ENCODE results near the gene IGIP.

IGIP gene

DNA sequence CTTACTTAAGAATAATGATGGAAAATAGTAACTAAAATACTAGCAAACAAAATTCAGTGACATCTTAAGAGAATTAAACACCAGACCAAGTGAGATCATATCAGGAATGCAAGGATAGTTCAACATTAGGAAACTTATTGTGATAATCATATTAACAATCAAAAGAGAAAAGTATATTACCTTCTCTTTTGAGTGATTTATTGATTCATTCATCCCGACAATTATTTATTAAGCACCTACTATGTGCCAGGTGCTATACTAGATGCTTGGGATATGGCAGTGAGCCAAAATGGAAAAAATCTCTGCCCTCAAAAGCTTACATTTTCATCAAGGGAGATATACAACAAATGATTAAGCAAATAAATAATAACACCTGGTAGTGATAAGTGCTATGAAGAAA, 35.5 kb upstream of the IGIP start:
- no peaks in the 10 kb centered on the region for H3K79me1 ChIP-seq (ENCODE audit: low read length)
- no peak overlapping the region for H3K9ac ChIP-seq (ENCODE audit: low read length)
- H3K36me3 ChIP-seq (ENCODE audit: control insufficient read depth, insufficient read depth, low read length): no peaks in the 10 kb centered on the region
- no peak overlapping the region for H3K4ac ChIP-seq (ENCODE audit: low read depth, low read length)
- no peak overlapping the region for H2BK120ac ChIP-seq (ENCODE audit: low read depth, low read length)
- H2AK5ac ChIP-seq (ENCODE audit: low read length): no peak overlapping the region
- no peak overlapping the region for H3K18ac ChIP-seq (ENCODE audit: low read length)
- no peak overlapping the region for H3K56ac ChIP-seq (ENCODE audit: low read length)
- no peak overlapping the region for H2BK5ac ChIP-seq (ENCODE audit: low read length)
- no peak overlapping the region for H3K27ac ChIP-seq (ENCODE audit: low read depth, low read length)
- H4K8ac ChIP-seq (ENCODE audit: low read depth, low read length): no peak overlapping the region
- no peak for DNase-seq
- no peaks in the 10 kb centered on the region for H3K79me2 ChIP-seq (ENCODE audit: control insufficient read depth, insufficient read depth, low read length)
- no peak overlapping the region for H3K23ac ChIP-seq (ENCODE audit: low read length)
- no peak overlapping the region for H3K4me3 ChIP-seq (ENCODE audit: low read length)
- WGBS (ENCODE audit: extremely low coverage, insufficient coverage, low lambda C conversion rate): no CpG with 5 or more reads among the region's 1 CpG
- no peak overlapping the region for H4K5ac ChIP-seq (ENCODE audit: low read length)
- H3K27me3 ChIP-seq (ENCODE audit: insufficient read depth, low read length, poor library complexity): no peaks in the 10 kb centered on the region
- no peaks in the 10 kb centered on the region for H3K4me1 ChIP-seq (ENCODE audit: control insufficient read depth, low read depth, low read length)
- H2BK15ac ChIP-seq (replicated peaks; ENCODE audit: low read depth): no peak overlapping the region
- no peak overlapping the region for H3K4me2 ChIP-seq (ENCODE audit: low read length)

DNA sequence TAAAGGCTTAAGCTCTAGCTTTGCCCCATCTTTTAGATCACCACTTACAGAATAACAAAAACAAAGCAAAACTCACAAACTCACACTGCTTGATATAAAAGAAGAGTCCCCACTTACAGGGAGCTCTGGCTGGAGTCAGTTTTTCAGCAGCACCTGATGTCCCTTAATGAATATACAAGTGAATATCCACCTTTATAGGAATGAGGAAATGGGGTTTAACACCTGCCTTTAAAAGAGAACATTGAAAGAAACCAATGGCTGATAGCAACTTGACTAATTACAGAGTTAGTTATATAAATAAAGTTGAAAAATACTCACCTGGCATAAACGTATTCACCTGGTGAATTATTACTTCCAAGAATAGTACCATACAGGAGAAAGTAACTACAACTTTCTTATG, 32.6 kb upstream of the IGIP start:
- H3K79me2 ChIP-seq (ENCODE audit: control insufficient read depth, insufficient read depth, low read length): no peaks in the 10 kb centered on the region
- H2BK15ac ChIP-seq (replicated peaks; ENCODE audit: low read depth): no peak overlapping the region
- no peak overlapping the region for H2AK5ac ChIP-seq (ENCODE audit: low read length)
- H3K27ac ChIP-seq (ENCODE audit: low read depth, low read length): no peak overlapping the region
- H3K36me3 ChIP-seq (ENCODE audit: control insufficient read depth, insufficient read depth, low read length): no peaks in the 10 kb centered on the region
- H3K9ac ChIP-seq (ENCODE audit: low read length): no peak overlapping the region
- no peak overlapping the region for H2BK120ac ChIP-seq (ENCODE audit: low read depth, low read length)
- no peak overlapping the region for H3K56ac ChIP-seq (ENCODE audit: low read length)
- H3K4me2 ChIP-seq (ENCODE audit: low read length): no peak overlapping the region
- no peak for DNase-seq
- no peak overlapping the region for H4K5ac ChIP-seq (ENCODE audit: low read length)
- H3K4ac ChIP-seq (ENCODE audit: low read depth, low read length): no peak overlapping the region
- no peaks in the 10 kb centered on the region for H3K27me3 ChIP-seq (ENCODE audit: insufficient read depth, low read length, poor library complexity)
- no peak overlapping the region for H4K8ac ChIP-seq (ENCODE audit: low read depth, low read length)
- H3K4me1 ChIP-seq (ENCODE audit: control insufficient read depth, low read depth, low read length): no peaks in the 10 kb centered on the region
- H3K18ac ChIP-seq (ENCODE audit: low read length): no peak overlapping the region
- H3K4me3 ChIP-seq (ENCODE audit: low read length): no peak overlapping the region
- H2BK5ac ChIP-seq (ENCODE audit: low read length): no peak overlapping the region
- no peak overlapping the region for H3K23ac ChIP-seq (ENCODE audit: low read length)
- no peaks in the 10 kb centered on the region for H3K79me1 ChIP-seq (ENCODE audit: low read length)
- no CpG with 5 or more reads among the region's 1 CpG for WGBS (ENCODE audit: extremely low coverage, insufficient coverage, low lambda C conversion rate)

DNA sequence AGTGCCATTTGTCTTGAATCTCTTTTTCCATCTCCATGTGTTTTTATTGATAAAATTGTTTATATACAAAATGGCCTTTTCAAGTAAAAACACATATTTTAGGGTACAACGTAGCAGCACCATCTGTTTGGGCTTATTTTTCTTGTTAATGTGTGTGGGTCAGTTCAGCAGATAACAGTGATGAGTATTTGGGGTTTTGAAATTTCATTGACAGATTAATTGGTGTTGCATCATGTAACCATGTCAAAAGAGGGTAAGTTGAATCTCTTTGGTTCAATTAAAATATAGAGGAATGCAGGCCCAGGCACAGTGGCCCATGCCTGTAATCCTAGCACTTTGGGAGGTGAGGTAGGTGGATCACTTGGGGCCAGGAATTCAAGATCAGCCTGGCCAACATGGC, 31.9 kb upstream of the IGIP start:
- H3K36me3 ChIP-seq (ENCODE audit: control insufficient read depth, insufficient read depth, low read length): no peaks in the 10 kb centered on the region
- no peak overlapping the region for H3K23ac ChIP-seq (ENCODE audit: low read length)
- no peak overlapping the region for H3K56ac ChIP-seq (ENCODE audit: low read length)
- no peak overlapping the region for H2AK5ac ChIP-seq (ENCODE audit: low read length)
- H4K8ac ChIP-seq (ENCODE audit: low read depth, low read length): no peak overlapping the region
- no peaks in the 10 kb centered on the region for H3K79me2 ChIP-seq (ENCODE audit: control insufficient read depth, insufficient read depth, low read length)
- no peak overlapping the region for H3K18ac ChIP-seq (ENCODE audit: low read length)
- H3K27ac ChIP-seq (ENCODE audit: low read depth, low read length): no peak overlapping the region
- H2BK120ac ChIP-seq (ENCODE audit: low read depth, low read length): no peak overlapping the region
- DNase-seq: no peak
- no CpG with 5 or more reads among the region's 1 CpG for WGBS (ENCODE audit: extremely low coverage, insufficient coverage, low lambda C conversion rate)
- no peaks in the 10 kb centered on the region for H3K27me3 ChIP-seq (ENCODE audit: insufficient read depth, low read length, poor library complexity)
- H2BK5ac ChIP-seq (ENCODE audit: low read length): no peak overlapping the region
- H3K4ac ChIP-seq (ENCODE audit: low read depth, low read length): no peak overlapping the region
- H3K9ac ChIP-seq (ENCODE audit: low read length): no peak overlapping the region
- no peaks in the 10 kb centered on the region for H3K4me1 ChIP-seq (ENCODE audit: control insufficient read depth, low read depth, low read length)
- no peak overlapping the region for H4K5ac ChIP-seq (ENCODE audit: low read length)
- no peak overlapping the region for H3K4me2 ChIP-seq (ENCODE audit: low read length)
- no peak overlapping the region for H2BK15ac ChIP-seq (replicated peaks; ENCODE audit: low read depth)
- H3K79me1 ChIP-seq (ENCODE audit: low read length): no peaks in the 10 kb centered on the region
- no peak overlapping the region for H3K4me3 ChIP-seq (ENCODE audit: low read length)

DNA sequence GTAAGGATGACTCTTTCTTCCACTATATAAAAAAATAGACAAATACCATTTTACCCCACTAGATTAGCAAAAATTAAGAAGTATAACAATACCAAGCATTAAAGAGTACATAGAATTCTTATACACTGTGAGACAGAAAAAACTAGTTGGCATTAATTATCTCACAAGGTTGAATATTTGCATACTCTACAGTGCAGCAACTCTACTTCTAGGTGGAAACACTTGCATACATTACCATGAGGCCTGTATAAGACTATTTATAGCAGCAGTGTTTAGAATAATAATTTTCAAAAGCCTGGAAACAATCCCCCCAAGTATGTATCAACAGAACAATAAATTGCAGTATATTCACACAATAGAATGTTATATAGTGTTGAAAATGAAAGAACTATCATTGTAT, 30.8 kb upstream of the IGIP start:
- no peaks in the 10 kb centered on the region for H3K4me1 ChIP-seq (ENCODE audit: control insufficient read depth, low read depth, low read length)
- no peak overlapping the region for H2BK120ac ChIP-seq (ENCODE audit: low read depth, low read length)
- no peak overlapping the region for H2BK5ac ChIP-seq (ENCODE audit: low read length)
- no peak overlapping the region for H4K5ac ChIP-seq (ENCODE audit: low read length)
- no peaks in the 10 kb centered on the region for H3K79me1 ChIP-seq (ENCODE audit: low read length)
- H3K4me2 ChIP-seq (ENCODE audit: low read length): no peak overlapping the region
- no peak overlapping the region for H3K4me3 ChIP-seq (ENCODE audit: low read length)
- H3K27me3 ChIP-seq (ENCODE audit: insufficient read depth, low read length, poor library complexity): no peaks in the 10 kb centered on the region
- no peak for DNase-seq
- no peak overlapping the region for H3K23ac ChIP-seq (ENCODE audit: low read length)
- no peak overlapping the region for H3K4ac ChIP-seq (ENCODE audit: low read depth, low read length)
- no peaks in the 10 kb centered on the region for H3K36me3 ChIP-seq (ENCODE audit: control insufficient read depth, insufficient read depth, low read length)
- no peak overlapping the region for H2BK15ac ChIP-seq (replicated peaks; ENCODE audit: low read depth)
- no peaks in the 10 kb centered on the region for H3K79me2 ChIP-seq (ENCODE audit: control insufficient read depth, insufficient read depth, low read length)
- no peak overlapping the region for H3K27ac ChIP-seq (ENCODE audit: low read depth, low read length)
- H3K18ac ChIP-seq (ENCODE audit: low read length): no peak overlapping the region
- H4K8ac ChIP-seq (ENCODE audit: low read depth, low read length): no peak overlapping the region
- H2AK5ac ChIP-seq (ENCODE audit: low read length): no peak overlapping the region
- H3K56ac ChIP-seq (ENCODE audit: low read length): no peak overlapping the region
- H3K9ac ChIP-seq (ENCODE audit: low read length): no peak overlapping the region

DNA sequence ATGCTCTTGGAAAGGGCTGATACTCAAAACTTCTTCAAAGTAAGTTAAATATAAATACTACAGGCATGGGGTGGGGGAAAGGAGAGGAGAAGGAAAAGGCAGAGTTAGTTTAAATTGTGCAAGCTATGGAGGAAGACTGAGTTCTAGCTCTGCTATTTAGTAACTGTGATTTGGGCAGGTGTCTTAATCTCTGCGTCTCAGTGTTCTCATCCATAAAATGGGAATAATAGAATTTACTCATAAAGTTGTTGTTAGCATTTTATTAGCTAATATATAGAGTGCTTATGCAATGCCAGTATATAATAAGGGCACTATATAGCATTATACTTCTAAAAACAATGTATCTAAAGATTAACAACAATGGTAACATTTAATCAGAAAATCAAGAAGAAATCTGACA, 24.6 kb upstream of the IGIP start:
- no CpG with 5 or more reads among the region's 1 CpG for WGBS (ENCODE audit: extremely low coverage, insufficient coverage, low lambda C conversion rate)
- Histone ChIP-seq H2BK5ac (ENCODE audit: low read length) (no peak overlapping the region), H3K4me3 (ENCODE audit: low read length) (no peak overlapping the region), H2BK15ac (replicated peaks; ENCODE audit: low read depth) (no peak overlapping the region), H3K79me2 (ENCODE audit: control insufficient read depth, insufficient read depth, low read length) (no peaks in the 10 kb centered on the region), H4K8ac (ENCODE audit: low read depth, low read length) (no peak overlapping the region), H3K27ac (ENCODE audit: low read depth, low read length) (no peak overlapping the region), H3K27me3 (ENCODE audit: insufficient read depth, low read length, poor library complexity) (peaks cover 4% of the 10 kb centered on the region), H3K9ac (ENCODE audit: low read length) (no peak overlapping the region), H4K5ac (ENCODE audit: low read length) (no peak overlapping the region), H3K4ac (ENCODE audit: low read depth, low read length) (no peak overlapping the region), H3K4me1 (ENCODE audit: control insufficient read depth, low read depth, low read length) (no peaks in the 10 kb centered on the region), H3K79me1 (ENCODE audit: low read length) (no peaks in the 10 kb centered on the region), H3K4me2 (ENCODE audit: low read length) (no peak overlapping the region), H3K56ac (ENCODE audit: low read length) (no peak overlapping the region), H3K18ac (ENCODE audit: low read length) (no peak overlapping the region), H2AK5ac (ENCODE audit: low read length) (no peak overlapping the region), H3K23ac (ENCODE audit: low read length) (no peak overlapping the region), H3K36me3 (ENCODE audit: control insufficient read depth, insufficient read depth, low read length) (no peaks in the 10 kb centered on the region), H2BK120ac (ENCODE audit: low read depth, low read length) (no peak overlapping the region)
- DNase-seq: no peak

DNA sequence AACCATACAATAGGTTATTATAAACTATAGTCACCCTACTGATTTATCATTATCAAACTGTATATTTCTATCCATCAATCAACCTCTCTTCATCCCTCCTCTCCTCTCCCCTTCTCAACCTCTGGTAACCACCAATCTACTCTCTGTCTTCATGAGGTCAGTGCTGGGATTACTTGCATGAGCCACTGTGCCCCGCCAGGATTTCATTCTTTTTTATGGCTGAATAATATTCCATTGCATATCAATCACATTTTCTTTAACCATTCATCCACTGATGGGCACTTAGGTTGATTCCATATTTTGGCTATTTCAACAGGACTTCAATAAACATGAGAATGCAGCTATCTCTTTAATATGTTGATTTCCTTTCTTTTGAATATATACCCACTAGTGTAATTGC, 22.6 kb upstream of the IGIP start:
- Histone ChIP-seq H3K27me3 (ENCODE audit: insufficient read depth, low read length, poor library complexity) (peaks cover 5% of the 10 kb centered on the region), H3K56ac (ENCODE audit: low read length) (no peak overlapping the region), H3K79me1 (ENCODE audit: low read length) (no peaks in the 10 kb centered on the region), H2BK15ac (replicated peaks; ENCODE audit: low read depth) (no peak overlapping the region), H2BK120ac (ENCODE audit: low read depth, low read length) (no peak overlapping the region), H3K79me2 (ENCODE audit: control insufficient read depth, insufficient read depth, low read length) (no peaks in the 10 kb centered on the region), H3K27ac (ENCODE audit: low read depth, low read length) (no peak overlapping the region), H2AK5ac (ENCODE audit: low read length) (no peak overlapping the region), H3K23ac (ENCODE audit: low read length) (no peak overlapping the region), H4K8ac (ENCODE audit: low read depth, low read length) (no peak overlapping the region), H3K4ac (ENCODE audit: low read depth, low read length) (no peak overlapping the region), H3K4me3 (ENCODE audit: low read length) (no peak overlapping the region), H3K4me2 (ENCODE audit: low read length) (no peak overlapping the region), H2BK5ac (ENCODE audit: low read length) (no peak overlapping the region), H4K5ac (ENCODE audit: low read length) (no peak overlapping the region), H3K18ac (ENCODE audit: low read length) (no peak overlapping the region), H3K9ac (ENCODE audit: low read length) (no peak overlapping the region), H3K4me1 (ENCODE audit: control insufficient read depth, low read depth, low read length) (peaks cover 4% of the 10 kb centered on the region), H3K36me3 (ENCODE audit: control insufficient read depth, insufficient read depth, low read length) (no peaks in the 10 kb centered on the region)
- no CpG with 5 or more reads among the region's 1 CpG for WGBS (ENCODE audit: extremely low coverage, insufficient coverage, low lambda C conversion rate)
- DNase-seq: no peak
